GM12891 (cell line): Measurements from ENCODE around the gene DGCR6.
"Not testable (repeated sequence)": the region's sequence is repeated elsewhere in the genome, so short reads cannot be mapped to it uniquely, and the experiment has no call there.

Experiments used
- POLR2AphosphoS5 ChIP-seq: IDR thresholded peaks from 2 replicates; pipeline ENCODE4 v1.6.1; 2011; ENCODE audit warnings: low read depth, low read length, control low read depth
- TAF1 ChIP-seq: IDR thresholded peaks from 2 replicates; pipeline ENCODE4 v1.6.1; 2011; ENCODE audit warnings: low read depth, low read length, control low read depth

- not testable (repeated sequence) for TF ChIP-seq POLR2AphosphoS5, TAF1
Observed at GRCh38 chr22:18915550-18915949, 9.4 kb downstream of the DGCR6 start.
